K562 (cell line): Measurements from ENCODE around the gene GNA15. TPM values are rescaled to one million over a fixed set of nuclear protein-coding genes. Genes with fewer than 3 reads are reported as not detected.

Source experiments
- CTCF ChIP-seq, 3 experiments: IDR thresholded peaks in 2 of 3; conservative IDR thresholded peaks in 1 of 3; 2 replicates each; pipeline ENCODE4 v1.5.1; 2011 to 2012; ENCODE audit warnings: low read length in 3 of 3, mild to moderate bottlenecking in 3 of 3, control low read depth in 2 of 3, improper control_type of control experiment in 1 of 3, inconsistent platforms in 1 of 3, low read depth in 1 of 3, mixed read lengths in 1 of 3, moderate library complexity in 1 of 3; ENCODE audit not compliant: insufficient read depth in 2 of 3
- KLF16 ChIP-seq: IDR thresholded peaks from 2 replicates; pipeline ENCODE4 v1.6.1; 2016; ENCODE audit warnings: antibody characterized with exemption
- PHB ChIP-seq: fragments of 250-450 bp; sonication (Bioruptor Pico); IDR thresholded peaks from 2 replicates; pipeline ENCODE4 v1.5.0; 2021
- XRCC5 ChIP-seq: fragments of 200-400 bp; formaldehyde crosslinking; IDR thresholded peaks from 2 replicates; pipeline ENCODE4 v1.6.1; 2017; ENCODE audit warnings: low read depth, mild to moderate bottlenecking, low read length
- ZBTB1 ChIP-seq: sonication (generic); formaldehyde crosslinking; IDR thresholded peaks from 2 replicates; pipeline ENCODE4 v1.8.1; 2023; ENCODE audit warnings: missing genetic modification reagents, low read depth, mild to moderate bottlenecking, borderline replicate concordance
- ZNF253 ChIP-seq: fragments of 250-450 bp; sonication (Bioruptor Pico); conservative IDR thresholded peaks from 2 replicates; pipeline ENCODE4 v1.6.1; 2021; ENCODE audit warnings: mild to moderate bottlenecking
- polyA plus RNA-seq, 8 experiments: library from polyadenylated mRNA; depleted of rRNA in 4 of 8; stranded (reverse) in 5 of 8; unstranded in 3 of 8; fragments of >200 nt; fragmentation: Nextera tagmentation in 2 of 8; fragmentation: Illumina TruSeq in 1 of 8; extraction: Ambion mirVana in 2 of 8; extraction: Trizol in 1 of 8; gene quantifications; 2 replicates each; pipeline versions ENCODE4 v1.2.1 to v1.2.3, GENCODE V29; 2011 to 2014; ENCODE audit warnings: inconsistent platforms in 1 of 8, missing spikeins in 1 of 8
- total RNA-seq, 7 experiments: library from RNA; depleted of rRNA in 6 of 7; stranded (reverse); fragments of >200 nt in 6 of 7; fragmentation: Illumina TruSeq in 2 of 7; extraction: Trizol in 2 of 7; gene quantifications; 2 replicates each; pipeline versions ENCODE4 v1.2.1 to v1.2.3, GENCODE V29; 2011 to 2021; ENCODE audit warnings: low replicate concordance in 1 of 7
- TF ChIP-seq, protein P1 (sequence below): fragments of 450-650 bp; IDR thresholded peaks from one replicate; pipeline ENCODE4 v1.6.1; 2018; ENCODE audit warnings: mild to moderate bottlenecking, moderate library complexity; ENCODE audit not compliant: partially characterized antibody
- TF ChIP-seq, protein P2 (sequence below): fragments of 450-650 bp; IDR thresholded peaks from 2 replicates; pipeline ENCODE4 v1.6.1; 2016; ENCODE audit warnings: missing biosample characterization, missing genetic modification characterization
- TF ChIP-seq, protein P3 (sequence below): fragments of 250-450 bp; sonication (Bioruptor Pico); IDR thresholded peaks from 2 replicates; pipeline ENCODE4 v1.8.0; 2022; ENCODE audit warnings: inconsistent platforms, mild to moderate bottlenecking, moderate library complexity, borderline replicate concordance

The GNA15 gene
- total and polyA plus RNA-seq, 9 of the 15 experiments (the other 6 are each of a cell fraction or from before 2014, with no cell fraction given) = 0.03 to 0.24 (median 0.11) TPM; not detected in 1

GRCh38 chr19:3125900-3126524, 9.8 kb upstream of the GNA15 start (continued):
- TF ChIP-seq CTCF (IDR thresholded peaks at IDR 0.05 in 2 of 3, conservative IDR thresholded peaks at IDR 0.05 in 1 of 3; ENCODE audit: insufficient read depth in 2 of 3, low read depth in 1 of 3, low read length in 3 of 3) (peak; percentile 82 to 93 (median 92)), XRCC5 (0 out of 2 replicates have a peak, but pooled peaks have one; percentile 69), KLF16 (peak; percentile 55), ZBTB1 (CRISPR knock-in tag) (no peak), PHB (no peak), ZNF253 (CRISPR knock-in tag) (no peak)
- TF ChIP-seq, protein P1, sequence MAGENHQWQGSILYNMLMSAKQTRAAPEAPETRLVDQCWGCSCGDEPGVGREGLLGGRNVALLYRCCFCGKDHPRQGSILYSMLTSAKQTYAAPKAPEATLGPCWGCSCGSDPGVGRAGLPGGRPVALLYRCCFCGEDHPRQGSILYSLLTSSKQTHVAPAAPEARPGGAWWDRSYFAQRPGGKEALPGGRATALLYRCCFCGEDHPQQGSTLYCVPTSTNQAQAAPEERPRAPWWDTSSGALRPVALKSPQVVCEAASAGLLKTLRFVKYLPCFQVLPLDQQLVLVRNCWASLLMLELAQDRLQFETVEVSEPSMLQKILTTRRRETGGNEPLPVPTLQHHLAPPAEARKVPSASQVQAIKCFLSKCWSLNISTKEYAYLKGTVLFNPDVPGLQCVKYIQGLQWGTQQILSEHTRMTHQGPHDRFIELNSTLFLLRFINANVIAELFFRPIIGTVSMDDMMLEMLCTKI = no peak
- TF ChIP-seq, protein P2, sequence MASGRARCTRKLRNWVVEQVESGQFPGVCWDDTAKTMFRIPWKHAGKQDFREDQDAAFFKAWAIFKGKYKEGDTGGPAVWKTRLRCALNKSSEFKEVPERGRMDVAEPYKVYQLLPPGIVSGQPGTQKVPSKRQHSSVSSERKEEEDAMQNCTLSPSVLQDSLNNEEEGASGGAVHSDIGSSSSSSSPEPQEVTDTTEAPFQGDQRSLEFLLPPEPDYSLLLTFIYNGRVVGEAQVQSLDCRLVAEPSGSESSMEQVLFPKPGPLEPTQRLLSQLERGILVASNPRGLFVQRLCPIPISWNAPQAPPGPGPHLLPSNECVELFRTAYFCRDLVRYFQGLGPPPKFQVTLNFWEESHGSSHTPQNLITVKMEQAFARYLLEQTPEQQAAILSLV = no peak
- TF ChIP-seq, protein P3, sequence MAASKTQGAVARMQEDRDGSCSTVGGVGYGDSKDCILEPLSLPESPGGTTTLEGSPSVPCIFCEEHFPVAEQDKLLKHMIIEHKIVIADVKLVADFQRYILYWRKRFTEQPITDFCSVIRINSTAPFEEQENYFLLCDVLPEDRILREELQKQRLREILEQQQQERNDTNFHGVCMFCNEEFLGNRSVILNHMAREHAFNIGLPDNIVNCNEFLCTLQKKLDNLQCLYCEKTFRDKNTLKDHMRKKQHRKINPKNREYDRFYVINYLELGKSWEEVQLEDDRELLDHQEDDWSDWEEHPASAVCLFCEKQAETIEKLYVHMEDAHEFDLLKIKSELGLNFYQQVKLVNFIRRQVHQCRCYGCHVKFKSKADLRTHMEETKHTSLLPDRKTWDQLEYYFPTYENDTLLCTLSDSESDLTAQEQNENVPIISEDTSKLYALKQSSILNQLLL (CRISPR knock-in tag) = no peak
